Kidney (tissue), 14 donors: ENCODE results near the gene PSMA6. TPM values are rescaled to one million over a fixed set of nuclear protein-coding genes. Genes with fewer than 3 reads are reported as not detected.

ENCODE experiments used
- DNase-seq, 5 donors: peaks; one replicate each; pipeline ENCODE4 v3.0.0-alpha.2; 2013 to 2020
- FAIRE-seq: peaks from 2 replicates; lab custom pipeline; 2012; peaks lifted over from hg19 to GRCh38; lab: Jason Lieb, UNC
- H3K27ac ChIP-seq, 2 donors: one replicate each; pipeline ENCODE4 v1.7.0; 2013; ENCODE audit warnings: low read depth in 2 of 2, low read length in 2 of 2, inconsistent platforms in 1 of 2
- H3K27me3 ChIP-seq: one replicate; pipeline ENCODE4 v1.7.1; 2013; ENCODE audit warnings: low read length, inconsistent platforms; ENCODE audit not compliant: control insufficient read depth, insufficient read depth
- H3K36me3 ChIP-seq, 3 donors: one replicate each; pipeline versions ENCODE4 v1.7.0 to v1.7.1; 2013; ENCODE audit warnings: low read length in 3 of 3, control low read depth in 1 of 3, inconsistent platforms in 1 of 3; ENCODE audit not compliant: insufficient read depth in 3 of 3, control insufficient read depth in 2 of 3
- H3K4me1 ChIP-seq, 3 donors: one replicate each; pipeline versions ENCODE4 v1.7.0 to v1.7.1; 2013; ENCODE audit warnings: low read length in 3 of 3, inconsistent platforms in 1 of 3, low read depth in 1 of 3; ENCODE audit not compliant: control insufficient read depth in 2 of 3, insufficient read depth in 2 of 3
- H3K4me3 ChIP-seq, 3 donors: one replicate each; pipeline versions ENCODE4 v1.7.0 to v1.8.1; 2013; ENCODE audit warnings: low read length in 3 of 3, control low read depth in 1 of 3, inconsistent platforms in 1 of 3
- H3K9ac ChIP-seq, 3 donors: one replicate each; pipeline versions ENCODE4 v1.7.0 to v1.7.1; 2013; ENCODE audit warnings: low read length in 3 of 3, control low read depth in 1 of 3, inconsistent platforms in 1 of 3
- H3K9me3 ChIP-seq, 3 donors: one replicate each; pipeline versions ENCODE4 v1.7.0 to v1.7.1; 2013; ENCODE audit warnings: low read length in 3 of 3, control low read depth in 1 of 3, inconsistent platforms in 1 of 3; ENCODE audit not compliant: control insufficient read depth in 2 of 3, insufficient read depth in 1 of 3
- intact Hi-C: fragments of 100-400 bp; cut with DNase I; formaldehyde crosslinking; loops from one replicate; pipeline ENCODE4 v1.11.1; 2022
- polyA plus RNA-seq: library from polyadenylated mRNA; stranded (reverse); fragments of 350-450 nt; fragmentation: Illumina TruSeq; extraction: RNeasy Lipid Tissue Mini Kit (QIAGEN cat#74804); gene quantifications from one replicate; pipeline ENCODE4 v1.2.3, GENCODE V29; 2014; ENCODE audit warnings: low read depth, low replicate concordance; ENCODE audit not compliant: insufficient read depth
- total RNA-seq: library from RNA; stranded (reverse); fragmentation: NEBNext Ultra II Directional; extraction: Animal tissue kit (Norgen Biotek cat#: 25700); gene quantifications from one replicate; pipeline ENCODE4 v1.2.1, GENCODE V29; 2021
- TF ChIP-seq, protein P1 (sequence below): IDR thresholded peaks from 3 replicates; pipeline ENCODE4 v1.5.1; 2012; ENCODE audit warnings: mild to moderate bottlenecking, moderate library complexity, borderline replicate concordance; ENCODE audit not compliant: insufficient read depth; ENCODE audit errors: extremely low read depth
- donor health status: control.
- donor health status: control.
- donor health status: control.
- donor health status: control.
- donor health status: control.
- donor health status: DM: yes; HTN: yes; CAD: no.
- donor health status: Normal renal cell carcinoma (clear cell type).

The PSMA6 gene
- total and polyA plus RNA-seq, 2 donors from 2014 or later: 127 to 174 TPM

- FAIRE-seq (no peak), DNase-seq (no peak)
- Histone ChIP-seq H3K9me3 (no peaks in the 10 kb centered on the region), H3K27ac (no peak overlapping the region), H3K27me3 (no peaks in the 10 kb centered on the region), H3K9ac (no peak overlapping the region), H3K36me3 (peaks cover 0 to 21% (median 6%) of the 10 kb centered on the region in 3 donors), H3K4me3 (no peak overlapping the region), H3K4me1 (no peaks in the 10 kb centered on the region)
- TF ChIP-seq, protein P1, sequence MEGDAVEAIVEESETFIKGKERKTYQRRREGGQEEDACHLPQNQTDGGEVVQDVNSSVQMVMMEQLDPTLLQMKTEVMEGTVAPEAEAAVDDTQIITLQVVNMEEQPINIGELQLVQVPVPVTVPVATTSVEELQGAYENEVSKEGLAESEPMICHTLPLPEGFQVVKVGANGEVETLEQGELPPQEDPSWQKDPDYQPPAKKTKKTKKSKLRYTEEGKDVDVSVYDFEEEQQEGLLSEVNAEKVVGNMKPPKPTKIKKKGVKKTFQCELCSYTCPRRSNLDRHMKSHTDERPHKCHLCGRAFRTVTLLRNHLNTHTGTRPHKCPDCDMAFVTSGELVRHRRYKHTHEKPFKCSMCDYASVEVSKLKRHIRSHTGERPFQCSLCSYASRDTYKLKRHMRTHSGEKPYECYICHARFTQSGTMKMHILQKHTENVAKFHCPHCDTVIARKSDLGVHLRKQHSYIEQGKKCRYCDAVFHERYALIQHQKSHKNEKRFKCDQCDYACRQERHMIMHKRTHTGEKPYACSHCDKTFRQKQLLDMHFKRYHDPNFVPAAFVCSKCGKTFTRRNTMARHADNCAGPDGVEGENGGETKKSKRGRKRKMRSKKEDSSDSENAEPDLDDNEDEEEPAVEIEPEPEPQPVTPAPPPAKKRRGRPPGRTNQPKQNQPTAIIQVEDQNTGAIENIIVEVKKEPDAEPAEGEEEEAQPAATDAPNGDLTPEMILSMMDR: no peak
- intact Hi-C loops: no loop called here
Measured at GRCh38 chr14:35306114-35306513, 13.9 kb downstream of the PSMA6 start.

DNA sequence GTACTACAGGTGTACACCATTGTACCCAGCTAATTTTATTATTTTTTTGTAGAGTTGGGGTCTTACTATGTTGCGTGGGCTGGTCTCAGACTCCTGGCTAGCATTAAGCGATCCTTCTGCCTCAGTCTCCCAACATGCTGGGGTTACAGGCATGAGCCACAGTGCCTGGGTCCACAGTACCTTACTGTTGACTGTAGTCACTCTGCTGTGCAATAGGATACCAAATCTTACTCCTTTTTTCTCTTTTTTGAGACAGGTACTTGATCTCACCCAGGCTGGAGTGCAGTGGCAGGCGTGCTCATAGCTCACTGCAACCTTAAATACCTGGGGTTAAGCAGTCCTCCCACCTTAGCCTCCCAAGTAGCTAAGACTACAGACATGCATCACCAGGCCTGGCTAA is 25.6 kb downstream of the PSMA6 start:
- H3K36me3 ChIP-seq: peaks cover 2 to 35% (median 14%) of the 10 kb centered on the region in 3 donors
- no peaks in the 10 kb centered on the region for H3K27me3 ChIP-seq
- TF ChIP-seq, protein P1: no peak
- DNase-seq: no peak
- intact Hi-C loops: no loop called here
- H3K9ac ChIP-seq: no peak overlapping the region
- no peaks in the 10 kb centered on the region for H3K9me3 ChIP-seq
- no peak overlapping the region for H3K4me3 ChIP-seq
- no peak overlapping the region for H3K27ac ChIP-seq
- FAIRE-seq: no peak
- H3K4me1 ChIP-seq: no peaks in the 10 kb centered on the region

DNA sequence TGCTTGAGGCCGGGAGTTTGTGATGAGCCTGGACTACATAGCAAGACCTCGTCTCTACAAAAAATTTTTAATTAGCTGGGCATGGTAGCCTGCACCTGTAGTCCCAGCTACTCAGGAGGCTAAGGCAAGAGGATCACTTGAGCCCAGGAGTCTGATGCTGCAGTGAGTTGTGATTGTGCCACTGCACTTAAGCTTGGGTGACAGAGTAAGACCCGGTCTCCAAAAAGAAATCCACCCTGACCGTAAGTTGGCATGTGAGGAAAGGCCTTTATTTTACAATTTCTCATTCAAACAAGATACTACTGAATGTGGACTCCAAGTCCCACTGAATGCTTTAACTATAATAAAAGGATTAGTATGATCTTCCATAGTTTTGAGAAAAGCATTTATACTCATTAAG is 27.3 kb downstream of the PSMA6 start:
- FAIRE-seq (no peak), DNase-seq (no peak)
- Histone ChIP-seq H3K36me3 (peaks cover 2 to 23% (median 14%) of the 10 kb centered on the region in 3 donors), H3K4me3 (no peak overlapping the region), H3K27ac (no peak overlapping the region), H3K4me1 (no peaks in the 10 kb centered on the region), H3K27me3 (no peaks in the 10 kb centered on the region), H3K9me3 (no peaks in the 10 kb centered on the region), H3K9ac (no peak overlapping the region)
- intact Hi-C loops: no loop called here
- TF ChIP-seq, protein P1: no peak

DNA sequence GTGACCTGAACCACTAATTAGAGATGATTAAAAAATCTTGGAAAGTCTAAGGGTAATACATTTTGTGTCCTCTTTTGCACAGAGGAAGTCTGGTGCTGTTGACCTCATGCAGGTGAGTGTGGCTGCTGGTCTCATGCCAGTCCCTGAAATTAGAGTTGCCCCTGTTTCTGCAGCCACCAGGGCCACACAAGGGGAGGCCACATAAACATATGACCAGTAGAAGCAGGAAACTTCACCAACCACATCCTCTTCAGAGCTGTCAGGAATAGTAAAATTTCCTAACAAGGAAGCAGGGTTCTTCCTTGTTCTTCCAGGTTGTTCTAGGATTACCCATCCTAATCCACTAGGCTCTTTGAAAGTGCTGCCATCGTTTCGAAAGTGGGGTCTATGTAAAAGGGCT is 28.3 kb downstream of the PSMA6 start:
- H3K36me3 ChIP-seq: peaks cover 2 to 16% (median 14%) of the 10 kb centered on the region in 3 donors
- H3K9ac ChIP-seq: no peak overlapping the region
- no peak overlapping the region for H3K4me3 ChIP-seq
- no peak for DNase-seq
- intact Hi-C loops: no loop called here
- no peaks in the 10 kb centered on the region for H3K9me3 ChIP-seq
- no peak overlapping the region for H3K27ac ChIP-seq
- H3K27me3 ChIP-seq: no peaks in the 10 kb centered on the region
- H3K4me1 ChIP-seq: no peaks in the 10 kb centered on the region
- TF ChIP-seq, protein P1: no peak
- no peak for FAIRE-seq
